ENCODE measurements around the gene FAM193B. TPM values are rescaled to one million over a fixed set of nuclear protein-coding genes. Genes with fewer than 3 reads are reported as not detected.
A peak's percentile ranks its signal among the peaks of the same experiment; 100 is the strongest.

FAM193B gene
- total and polyA plus RNA-seq, 4 donors: 49.0 to 139 (median 81.4) TPM

- Histone ChIP-seq H3K9me3 (ENCODE audit: control insufficient read depth in 4 of 4, insufficient read depth in 3 of 4, low read length in 3 of 4) (no peaks in the 10 kb centered on the region), H3K27ac (ENCODE audit: low read depth in 1 of 2, low read length in 1 of 2) (peak overlapping the region; percentile 24 to 90), H3K4me3 (no peak overlapping the region), H3K36me3 (ENCODE audit: control insufficient read depth in 4 of 4, insufficient read depth in 4 of 4, low read length in 4 of 4) (peaks cover 1 to 8% (median 5%) of the 10 kb centered on the region in 4 donors), H3K27me3 (ENCODE audit: control insufficient read depth in 3 of 3, insufficient read depth in 3 of 3, low read length in 2 of 3) (no peaks in the 10 kb centered on the region), H3K9ac (ENCODE audit: insufficient read depth in 1 of 2, low read length in 2 of 2) (no peak overlapping the region), H3K4me1 (ENCODE audit: control insufficient read depth in 5 of 5, insufficient read depth in 5 of 5, low read length in 5 of 5) (peaks cover 6 to 23% (median 15%) of the 10 kb centered on the region in 5 donors)
- DNase-seq (peak in 2 of 3 donors; percentile 68 to 71), ATAC-seq (ENCODE audit: insufficient read depth, low FRiP score) (peak; percentile 39)
- WGBS, 2 donors: 62 to 70% methylated on average over 4 of the region's 4 CpGs
- TF ChIP-seq CTCF (IDR thresholded peaks at IDR 0.05; ENCODE audit: control extremely low read depth, extremely low read depth): no peak
Measured at GRCh38 chr5:177545487-177546257, 8.7 kb downstream of the FAM193B start.

- no peaks in the 10 kb centered on the region for H3K9me3 ChIP-seq (ENCODE audit: control insufficient read depth in 4 of 4, insufficient read depth in 3 of 4, low read length in 3 of 4)
- ATAC-seq (ENCODE audit: insufficient read depth, low FRiP score): no peak
- TF ChIP-seq CTCF (IDR thresholded peaks at IDR 0.05; ENCODE audit: control extremely low read depth, extremely low read depth): no peak
- no peak overlapping the region for H3K9ac ChIP-seq (ENCODE audit: insufficient read depth in 1 of 2, low read length in 2 of 2)
- H3K4me1 ChIP-seq (ENCODE audit: control insufficient read depth in 5 of 5, insufficient read depth in 5 of 5, low read length in 5 of 5): peaks cover 6 to 34% (median 17%) of the 10 kb centered on the region in 5 donors
- H3K27me3 ChIP-seq (ENCODE audit: control insufficient read depth in 3 of 3, insufficient read depth in 3 of 3, low read length in 2 of 3): no peaks in the 10 kb centered on the region
- no peak for DNase-seq
- no peak overlapping the region for H3K4me3 ChIP-seq
- H3K36me3 ChIP-seq (ENCODE audit: control insufficient read depth in 4 of 4, insufficient read depth in 4 of 4, low read length in 4 of 4): peaks cover 3 to 13% (median 8%) of the 10 kb centered on the region in 4 donors
- H3K27ac ChIP-seq (ENCODE audit: low read depth in 1 of 2, low read length in 1 of 2): no peak overlapping the region
- 95 to 96% methylated on average over 4 of the region's 4 CpGs for WGBS, 2 donors
Measured at GRCh38 chr5:177542816-177543465, 11.4 kb downstream of the FAM193B start.

GRCh38 chr5:177540438-177540837 lies 13.9 kb downstream of the FAM193B start:
- no peak for TF ChIP-seq CTCF (IDR thresholded peaks at IDR 0.05; ENCODE audit: control extremely low read depth, extremely low read depth)
- no peak overlapping the region for H3K9ac ChIP-seq (ENCODE audit: insufficient read depth in 1 of 2, low read length in 2 of 2)
- DNase-seq (no peak), ATAC-seq (ENCODE audit: insufficient read depth, low FRiP score) (no peak)
- no peaks in the 10 kb centered on the region for H3K27me3 ChIP-seq (ENCODE audit: control insufficient read depth in 3 of 3, insufficient read depth in 3 of 3, low read length in 2 of 3)
- H3K27ac ChIP-seq (ENCODE audit: low read depth in 1 of 2, low read length in 1 of 2): no peak overlapping the region
- H3K36me3 ChIP-seq (ENCODE audit: control insufficient read depth in 4 of 4, insufficient read depth in 4 of 4, low read length in 4 of 4): peaks cover 12 to 30% (median 23%) of the 10 kb centered on the region in 4 donors
- no peak overlapping the region for H3K4me3 ChIP-seq
- peaks cover 0 to 34% (median 4%) of the 10 kb centered on the region in 5 donors for H3K4me1 ChIP-seq (ENCODE audit: control insufficient read depth in 5 of 5, insufficient read depth in 5 of 5, low read length in 5 of 5)
- no peaks in the 10 kb centered on the region for H3K9me3 ChIP-seq (ENCODE audit: control insufficient read depth in 4 of 4, insufficient read depth in 3 of 4, low read length in 3 of 4)
- WGBS, 2 donors: 51 to 78% methylated on average over 3 of the region's 3 CpGs

Data from lung (tissue), 12 donors.